Sigmoid colon (tissue), 7 donors: ENCODE data around the gene ADORA3. TPM values are rescaled to one million over a fixed set of nuclear protein-coding genes. Genes with fewer than 3 reads are reported as not detected.
A peak's percentile ranks its signal among the peaks of the same experiment; 100 is the strongest.

Source experiments
- DNase-seq: peaks from one replicate; pipeline ENCODE4 v3.0.0-alpha.2; 2019
- H3K27ac ChIP-seq, 4 donors: fragments of 200-600 bp; sonication (generic); one replicate each; pipeline ENCODE4 v1.5.1; 2016 to 2019; ENCODE audit warnings: mild to moderate bottlenecking in 1 of 4
- H3K27me3 ChIP-seq, 3 donors: fragments of 200-600 bp; sonication (generic); one replicate each; pipeline ENCODE4 v1.5.1; 2019; ENCODE audit warnings: mild to moderate bottlenecking in 1 of 3
- H3K36me3 ChIP-seq, 4 donors: fragments of 200-600 bp; sonication (generic); one replicate each; pipeline ENCODE4 v1.5.1; 2016 to 2019
- H3K4me1 ChIP-seq, 4 donors: fragments of 200-600 bp; sonication (generic); one replicate each; pipeline ENCODE4 v1.5.1; 2017 to 2019
- H3K4me3 ChIP-seq, 4 donors: fragments of 200-600 bp; sonication (generic); one replicate each; pipeline ENCODE4 v1.5.1; 2017 to 2019; ENCODE audit warnings: mild to moderate bottlenecking in 2 of 4, moderate library complexity in 1 of 4
- H3K9me3 ChIP-seq, 4 donors: fragments of 200-600 bp in 3 of 4; sonication (generic) in 3 of 4; one replicate each; pipeline versions ENCODE4 v1.5.1 to v1.6.1; 2013 to 2019
- EP300 ChIP-seq, 4 donors: sonication (generic); formaldehyde crosslinking; IDR thresholded peaks; one replicate each; pipeline ENCODE4 v1.6.1; 2017; ENCODE audit warnings: antibody characterized with exemption in 4 of 4
- POLR2A ChIP-seq, 2 donors: fragments of 450-650 bp; IDR thresholded peaks; one replicate each; pipeline ENCODE4 v1.6.1; 2016; ENCODE audit warnings: antibody characterized with exemption in 2 of 2, mild to moderate bottlenecking in 2 of 2, moderate library complexity in 2 of 2
- POLR2AphosphoS5 ChIP-seq, 4 donors: sonication (generic); formaldehyde crosslinking; IDR thresholded peaks; one replicate each; pipeline ENCODE4 v1.6.1; 2017; ENCODE audit warnings: antibody characterized with exemption in 4 of 4
- WGBS, 2 donors: extraction: QIAGEN DNeasy Blood & Tissue Kit; methylation state at CpG; one replicate each; pipeline ENCODE4 v1.1.7; 2013; 5-methylcytosine and 5-hydroxymethylcytosine counted together
- intact Hi-C: fragments of 100-400 bp; cut with DNase I; formaldehyde crosslinking; loops from one replicate; pipeline ENCODE4 v1.15.1; 2023
- polyA plus RNA-seq, 3 donors: library from polyadenylated mRNA; stranded (reverse); fragments of 200-250 nt; gene quantifications; one replicate each; pipeline ENCODE4 v1.2.3, GENCODE V29; 2013
- total RNA-seq, 4 donors: library from RNA; depleted of rRNA; stranded (reverse); fragments of >200 nt; gene quantifications; one replicate each; pipeline ENCODE4 v1.1.0, GENCODE V29; 2016
- TF ChIP-seq, protein P1 (sequence below), 4 experiments: fragments of 450-650 bp in 3 of 4; fragments of 200-600 bp in 1 of 4; IDR thresholded peaks; one replicate each; pipeline ENCODE4 v1.5.1; 2016 to 2019; ENCODE audit warnings: antibody characterized with exemption in 4 of 4, mild to moderate bottlenecking in 3 of 4, moderate library complexity in 2 of 4
- donor health status: healthy with polysubstance abuse.
- donor health status: Bipolar disorder and iron deficiency.
- donor health status: healthy.

Gene ADORA3
- total and polyA plus RNA-seq, 7 donors, result 3.0 to 20.6 (median 9.1) TPM

GRCh38 chr1:111513410-111514020 lies 10.1 kb upstream of the ADORA3 start:
- Histone ChIP-seq H3K27ac (peak overlapping the region; percentile 9 to 95 (median 94)), H3K4me1 (peaks cover 0 to 82% (median 63%) of the 10 kb centered on the region in 4 donors), H3K27me3 (no peaks in the 10 kb centered on the region), H3K9me3 (no peaks in the 10 kb centered on the region), H3K36me3 (no peaks in the 10 kb centered on the region), H3K4me3 (no peak overlapping the region)
- TF ChIP-seq EP300 (IDR thresholded peaks at IDR 0.05) (no peak), POLR2A (IDR thresholded peaks at IDR 0.05) (no peak), POLR2AphosphoS5 (IDR thresholded peaks at IDR 0.05) (peak in 3 of 4 donors; percentile 36 to 57 (median 45))
- TF ChIP-seq, protein P1, sequence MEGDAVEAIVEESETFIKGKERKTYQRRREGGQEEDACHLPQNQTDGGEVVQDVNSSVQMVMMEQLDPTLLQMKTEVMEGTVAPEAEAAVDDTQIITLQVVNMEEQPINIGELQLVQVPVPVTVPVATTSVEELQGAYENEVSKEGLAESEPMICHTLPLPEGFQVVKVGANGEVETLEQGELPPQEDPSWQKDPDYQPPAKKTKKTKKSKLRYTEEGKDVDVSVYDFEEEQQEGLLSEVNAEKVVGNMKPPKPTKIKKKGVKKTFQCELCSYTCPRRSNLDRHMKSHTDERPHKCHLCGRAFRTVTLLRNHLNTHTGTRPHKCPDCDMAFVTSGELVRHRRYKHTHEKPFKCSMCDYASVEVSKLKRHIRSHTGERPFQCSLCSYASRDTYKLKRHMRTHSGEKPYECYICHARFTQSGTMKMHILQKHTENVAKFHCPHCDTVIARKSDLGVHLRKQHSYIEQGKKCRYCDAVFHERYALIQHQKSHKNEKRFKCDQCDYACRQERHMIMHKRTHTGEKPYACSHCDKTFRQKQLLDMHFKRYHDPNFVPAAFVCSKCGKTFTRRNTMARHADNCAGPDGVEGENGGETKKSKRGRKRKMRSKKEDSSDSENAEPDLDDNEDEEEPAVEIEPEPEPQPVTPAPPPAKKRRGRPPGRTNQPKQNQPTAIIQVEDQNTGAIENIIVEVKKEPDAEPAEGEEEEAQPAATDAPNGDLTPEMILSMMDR (IDR thresholded peaks at IDR 0.05), result no peak
- peak; percentile 77 for DNase-seq
- intact Hi-C loops, result loop anchor here (1.0 kb wide), 1 partner anchor 137 kb away; no protein-coding TSS in a partner anchor
- WGBS, 2 donors, result 64 to 72% methylated on average over 8 of the region's 8 CpGs

GRCh38 chr1:111512931-111513330 lies 9.5 kb upstream of the ADORA3 start:
- H3K4me1 ChIP-seq, result peaks cover 0 to 86% (median 68%) of the 10 kb centered on the region in 4 donors
- no peak for DNase-seq
- intact Hi-C loops, result loop anchor here (1.0 kb wide), 1 partner anchor 137 kb away; no protein-coding TSS in a partner anchor
- H3K9me3 ChIP-seq, result no peaks in the 10 kb centered on the region
- peak overlapping the region; percentile 9 to 95 (median 94) for H3K27ac ChIP-seq
- no peaks in the 10 kb centered on the region for H3K27me3 ChIP-seq
- no peak overlapping the region for H3K4me3 ChIP-seq
- TF ChIP-seq POLR2A (IDR thresholded peaks at IDR 0.05), result no peak
- TF ChIP-seq POLR2AphosphoS5 (IDR thresholded peaks at IDR 0.05), result no peak
- TF ChIP-seq, protein P1 (IDR thresholded peaks at IDR 0.05), result no peak
- TF ChIP-seq EP300 (IDR thresholded peaks at IDR 0.05), result no peak
- no peaks in the 10 kb centered on the region for H3K36me3 ChIP-seq
- WGBS, 2 donors, result 92 to 94% methylated on average over 3 of the region's 3 CpGs

DNA sequence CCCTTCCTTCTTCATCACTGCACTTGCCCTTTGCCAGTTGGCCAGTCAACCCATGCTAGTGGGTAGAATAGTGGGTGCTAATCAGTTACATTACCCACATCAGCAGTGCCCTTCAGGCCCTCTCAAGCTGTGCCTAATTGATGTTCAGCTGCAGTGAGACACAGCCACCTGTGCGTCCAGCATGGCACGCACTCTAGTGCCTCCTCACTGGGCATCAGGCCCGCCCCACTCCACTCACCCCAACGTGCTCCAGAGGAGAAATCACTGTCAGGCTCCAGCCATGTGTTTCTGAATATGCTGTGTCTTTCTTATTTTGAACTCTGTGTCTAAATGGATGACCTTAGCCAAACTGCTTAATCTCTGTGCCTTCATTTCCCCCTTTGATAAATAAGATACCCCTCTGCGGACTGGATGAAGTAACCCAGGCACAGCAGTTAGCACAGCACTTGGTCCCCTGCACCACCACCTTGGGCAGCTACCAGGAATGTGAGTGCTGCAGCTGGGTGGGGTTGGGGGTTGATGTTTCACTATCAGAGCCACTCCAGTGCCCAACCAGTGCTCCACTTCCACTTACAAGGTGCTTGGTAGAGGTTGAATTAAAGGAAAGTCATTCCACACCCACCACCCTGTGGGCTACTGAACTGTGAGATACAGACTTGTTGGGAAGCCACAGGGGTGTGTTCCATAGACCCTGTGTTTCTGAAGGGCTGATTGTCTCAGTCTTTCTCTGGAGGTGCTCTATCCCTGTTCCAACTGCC lies 8.9 kb upstream of the ADORA3 start:
- intact Hi-C loops, result no loop called here
- Histone ChIP-seq H3K9me3 (no peaks in the 10 kb centered on the region), H3K27me3 (no peaks in the 10 kb centered on the region), H3K4me3 (no peak overlapping the region), H3K4me1 (peaks cover 0 to 91% (median 74%) of the 10 kb centered on the region in 4 donors), H3K27ac (peak overlapping the region; percentile 9 to 95 (median 94)), H3K36me3 (no peaks in the 10 kb centered on the region)
- TF ChIP-seq, protein P1 (IDR thresholded peaks at IDR 0.05), result no peak
- no peak for TF ChIP-seq POLR2AphosphoS5 (IDR thresholded peaks at IDR 0.05)
- TF ChIP-seq POLR2A (IDR thresholded peaks at IDR 0.05), result no peak
- no peak for TF ChIP-seq EP300 (IDR thresholded peaks at IDR 0.05)
- 92% methylated on average over 5 of the region's 5 CpGs for WGBS, 2 donors
- no peak for DNase-seq

DNA sequence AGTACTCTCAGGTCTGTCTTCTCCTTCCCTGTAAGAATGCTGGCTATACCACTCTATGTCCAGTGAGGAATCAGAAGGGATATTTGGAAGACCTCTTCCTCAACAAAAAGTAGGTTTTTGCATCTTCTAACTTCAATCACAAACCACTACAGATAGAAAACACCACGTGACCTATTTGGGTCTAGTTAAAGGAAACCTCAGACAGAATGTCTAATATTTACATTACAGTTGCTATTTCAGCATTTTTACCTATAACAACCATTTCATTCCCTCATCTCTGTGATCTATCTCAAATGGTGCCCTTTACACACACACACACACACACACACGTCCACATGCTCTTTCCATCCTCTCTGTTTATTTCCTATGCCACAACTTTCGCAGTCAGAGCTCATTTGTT lies 7.9 kb upstream of the ADORA3 start:
- TF ChIP-seq, protein P1 (IDR thresholded peaks at IDR 0.05), result no peak
- TF ChIP-seq EP300 (IDR thresholded peaks at IDR 0.05), result no peak
- no peak for TF ChIP-seq POLR2A (IDR thresholded peaks at IDR 0.05)
- TF ChIP-seq POLR2AphosphoS5 (IDR thresholded peaks at IDR 0.05), result no peak
- H3K27ac ChIP-seq, result peak overlapping the region in 3 of 4 donors; percentile 93 to 95 (median 94)
- peaks cover 0 to 90% (median 75%) of the 10 kb centered on the region in 4 donors for H3K4me1 ChIP-seq
- H3K9me3 ChIP-seq, result no peaks in the 10 kb centered on the region
- DNase-seq, result no peak
- intact Hi-C loops, result no loop called here
- WGBS, 2 donors, result 62 to 81% methylated on average over 3 of the region's 3 CpGs
- H3K27me3 ChIP-seq, result no peaks in the 10 kb centered on the region
- H3K36me3 ChIP-seq, result no peaks in the 10 kb centered on the region
- no peak overlapping the region for H3K4me3 ChIP-seq
